Measurements from ENCODE around the gene MUC5B.
"Not testable (repeated sequence)": the region's sequence is repeated elsewhere in the genome, so short reads cannot be mapped to it uniquely, and the experiment has no call there.

Gene MUC5B

DNA sequence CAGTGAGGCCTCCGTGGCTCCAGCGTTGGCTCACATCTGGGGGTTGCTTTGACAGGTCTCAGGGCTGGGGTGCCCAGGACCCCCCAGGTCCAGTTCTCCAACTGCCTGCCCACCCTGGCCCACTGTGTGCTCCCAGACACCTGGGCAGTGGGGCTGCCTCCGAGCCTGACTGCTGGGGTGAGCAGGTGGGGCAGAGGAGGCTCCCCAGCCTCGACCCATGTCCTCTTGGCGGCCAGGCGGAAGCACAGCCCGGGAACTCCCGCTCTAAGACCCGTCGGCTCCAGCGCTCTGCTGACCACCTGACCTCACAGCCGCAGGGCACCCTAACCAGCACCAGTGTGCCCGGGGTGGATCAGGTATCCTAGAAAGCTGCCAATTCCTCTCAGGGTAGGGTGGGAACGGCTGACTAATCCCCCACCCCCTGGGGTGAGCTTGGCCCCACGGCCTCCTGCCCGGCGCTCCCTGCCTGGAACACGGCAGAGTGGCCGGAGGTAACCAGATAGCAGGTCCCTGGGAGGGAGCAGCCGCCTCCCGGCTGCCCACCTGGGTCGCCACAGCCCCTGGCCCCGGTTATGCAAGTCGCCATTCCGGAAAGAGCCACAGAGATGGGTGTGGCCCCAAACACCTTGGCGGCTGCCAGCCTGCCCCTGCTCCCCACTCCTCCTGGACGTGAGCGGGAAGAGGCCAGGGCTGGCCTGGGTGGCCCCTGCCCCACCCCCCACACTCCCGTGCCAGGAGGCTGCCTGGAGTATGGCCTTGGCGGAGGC is 19.2 kb upstream of the MUC5B start:
- no peak for DNase-seq

- DNase-seq: no peak
Measured at GRCh38 chr11:1204381-1205101, 18.3 kb upstream of the MUC5B start.

- no peak for DNase-seq
Measured at GRCh38 chr11:1205121-1205986, 17.5 kb upstream of the MUC5B start.

DNA sequence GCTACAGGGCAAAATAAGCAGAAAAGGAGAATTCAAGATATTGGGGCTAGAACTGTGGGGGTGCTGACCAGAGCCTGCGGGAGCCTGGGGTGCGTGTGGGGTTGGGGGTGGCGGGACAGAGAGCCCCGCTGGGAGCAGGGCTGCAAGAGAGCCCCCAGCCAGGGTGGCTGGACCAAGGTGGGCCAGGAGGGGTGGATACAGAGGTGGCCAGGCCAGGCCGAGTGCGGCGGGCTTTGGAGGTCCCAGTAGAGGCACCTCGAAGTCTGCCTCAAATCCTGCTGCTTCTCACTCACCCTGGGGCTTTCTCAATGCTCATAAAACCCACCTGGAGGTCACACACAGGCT is 16.9 kb upstream of the MUC5B start:
- no peak for DNase-seq

DNA sequence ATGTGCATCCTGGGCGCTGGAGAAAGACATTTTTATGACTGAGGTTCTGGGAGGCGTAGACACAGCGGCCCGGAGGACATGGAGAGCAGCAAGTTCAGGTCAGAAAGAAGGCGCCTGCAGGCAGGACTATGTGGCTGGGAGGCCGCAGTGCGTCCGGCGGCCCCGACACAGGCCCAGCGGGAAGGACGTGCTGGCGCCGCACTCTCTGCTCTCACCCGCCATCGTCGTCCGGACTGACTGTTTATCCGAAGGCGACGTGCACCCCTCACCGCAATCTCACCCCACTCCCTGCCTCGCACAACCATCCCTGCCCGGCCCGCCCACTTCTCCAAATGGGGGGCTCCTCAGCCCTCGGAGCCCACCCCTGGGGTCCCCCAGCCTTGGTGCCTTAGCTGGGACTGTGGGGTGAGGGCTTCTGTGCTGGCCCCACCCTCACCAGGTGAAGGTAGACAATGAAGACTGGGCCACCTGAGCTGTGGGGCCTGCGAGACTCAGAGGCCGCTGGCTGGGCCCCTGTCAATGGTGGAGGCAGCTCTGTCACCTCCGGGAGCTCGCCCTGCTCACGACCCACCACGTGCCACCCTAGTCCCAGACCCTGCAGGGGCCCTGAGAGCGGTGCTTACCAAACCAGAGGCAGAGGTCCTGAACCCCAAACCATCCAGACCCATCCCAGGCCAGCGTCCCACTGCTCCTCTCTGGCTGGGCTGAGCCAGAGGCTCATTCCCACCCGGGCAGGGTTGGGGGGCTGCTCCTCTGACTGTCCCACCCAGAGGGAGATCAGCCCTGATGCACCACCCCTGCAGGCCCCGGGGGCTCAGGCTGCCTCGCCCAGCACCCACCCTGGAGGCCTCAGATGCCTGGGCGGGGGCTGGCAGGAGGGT is 16.2 kb upstream of the MUC5B start:
- DNase-seq: no peak

GRCh38 chr11:1207401-1208143 is 15.3 kb upstream of the MUC5B start:
- no peak for DNase-seq

GRCh38 chr11:1208144-1208393 is 14.8 kb upstream of the MUC5B start:
- DNase-seq: no peak

- no peak for DNase-seq
Measured at GRCh38 chr11:1208394-1209261, 14.2 kb upstream of the MUC5B start.

GRCh38 chr11:1209371-1210057 is 13.4 kb upstream of the MUC5B start:
- no peak for DNase-seq

DNA sequence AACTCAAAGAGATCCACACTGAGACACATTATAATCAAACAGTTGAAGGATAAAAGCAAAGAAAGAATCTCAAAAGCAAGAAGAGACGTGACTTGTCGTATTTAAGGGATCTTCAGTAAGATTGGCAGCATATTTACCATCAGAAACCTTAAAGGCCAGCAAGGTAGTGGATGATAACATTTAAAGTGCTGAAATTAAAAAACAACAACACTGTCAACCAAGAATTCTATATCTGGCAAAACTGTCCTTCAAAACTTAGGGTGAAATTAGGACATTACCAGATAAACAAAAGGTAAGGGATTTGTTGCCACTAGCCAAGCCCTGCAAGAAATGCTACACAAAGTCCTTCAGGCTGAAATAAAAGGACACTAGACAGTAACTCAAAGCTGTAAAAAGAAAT is 11.0 kb upstream of the MUC5B start:
- DNase-seq: no peak

DNA sequence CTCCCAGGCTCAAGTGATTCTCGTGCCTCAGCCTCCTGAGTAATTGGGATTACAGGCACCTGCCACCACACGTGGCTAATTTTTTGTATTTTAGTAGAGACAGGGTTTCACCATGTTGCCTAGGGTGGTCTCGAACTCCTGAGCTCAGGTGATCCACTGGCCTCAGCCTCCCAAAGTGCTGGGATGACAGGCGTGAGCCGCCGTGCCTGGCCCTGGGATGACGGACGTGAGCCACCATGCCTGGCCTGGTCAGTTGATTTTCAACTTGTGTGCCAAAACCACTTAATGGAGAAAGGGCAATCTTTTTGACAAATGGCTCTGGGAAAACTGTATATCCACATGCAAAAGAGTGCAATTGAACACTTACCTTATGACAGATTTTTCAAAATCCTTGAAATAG is 7.0 kb upstream of the MUC5B start:
- DNase-seq: not testable (repeated sequence)

DNA sequence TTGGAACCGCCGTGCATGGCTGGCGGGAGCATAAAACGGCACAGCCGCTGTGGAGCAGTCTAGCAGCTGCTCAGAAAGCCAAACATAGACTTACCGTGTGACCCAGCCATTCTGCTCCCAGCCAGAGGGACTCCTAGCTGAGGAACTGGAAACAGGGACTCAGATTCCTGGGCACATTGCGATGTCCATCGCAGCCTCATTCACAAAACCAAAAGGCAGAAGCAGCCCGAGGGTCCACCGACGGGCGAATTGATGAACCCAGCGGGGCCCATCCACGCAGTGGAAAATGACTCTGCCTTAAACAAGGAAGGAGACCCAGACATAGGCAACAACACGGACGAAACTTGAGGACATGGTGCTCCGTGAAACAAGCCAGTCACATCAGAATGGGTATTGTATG is 5.7 kb upstream of the MUC5B start:
- DNase-seq: no peak

GRCh38 chr11:1218256-1218787 is 4.5 kb upstream of the MUC5B start:
- DNase-seq: no peak

- no peak for DNase-seq
Measured at GRCh38 chr11:1218788-1219445, 3.9 kb upstream of the MUC5B start.

- DNase-seq: no peak
Measured at GRCh38 chr11:1219446-1219833, 3.4 kb upstream of the MUC5B start.

- DNase-seq: no peak
Measured at GRCh38 chr11:1219834-1220815, 2.7 kb upstream of the MUC5B start.

DNA sequence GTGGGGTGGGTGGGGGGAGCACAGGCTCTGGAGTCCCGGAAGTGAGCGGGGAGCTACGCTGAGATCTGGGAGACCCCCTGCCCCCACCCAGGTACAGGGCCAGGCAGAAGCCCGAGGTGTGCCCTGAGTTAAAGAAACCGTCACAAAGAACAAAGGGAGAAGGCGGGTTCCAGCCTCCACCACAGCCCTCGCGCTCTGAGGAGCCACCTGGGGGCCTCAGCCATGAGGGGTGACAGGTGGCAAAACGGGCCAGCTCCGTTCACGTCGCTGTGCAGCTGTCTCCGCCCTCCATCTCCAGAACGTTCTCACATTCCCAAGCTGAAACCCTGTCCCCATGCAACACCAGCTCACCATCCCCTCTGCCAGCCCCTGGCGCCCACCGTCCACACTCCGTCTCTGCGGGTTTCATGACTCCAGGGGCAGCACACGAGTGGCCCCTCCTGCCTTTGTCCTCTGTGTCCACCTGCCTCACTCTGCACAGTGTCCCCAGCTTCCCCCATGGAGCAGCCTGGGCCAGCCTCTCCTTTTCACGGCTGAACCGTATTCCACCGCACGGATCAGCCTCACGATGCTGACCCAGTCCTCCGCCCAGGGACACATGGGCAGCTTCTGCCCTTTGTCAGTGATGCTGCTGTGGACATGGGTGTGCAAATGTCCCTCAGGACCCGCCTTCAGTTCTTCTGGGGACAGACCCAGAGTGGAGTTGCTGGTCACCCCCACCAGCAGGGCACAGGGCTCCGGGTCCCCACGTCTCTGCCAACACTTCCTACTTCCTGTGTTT is 1.7 kb upstream of the MUC5B start:
- DNase-seq: no peak

GRCh38 chr11:1221848-1222311 is 986 bp upstream of the MUC5B start:
- DNase-seq: no peak
